ENCODE measurements around the gene GCA. TPM values are rescaled to one million over a fixed set of nuclear protein-coding genes. Genes with fewer than 3 reads are reported as not detected.

The GCA gene
- total RNA-seq, 1 donor from 2014 or later, result 7.4 TPM

DNA sequence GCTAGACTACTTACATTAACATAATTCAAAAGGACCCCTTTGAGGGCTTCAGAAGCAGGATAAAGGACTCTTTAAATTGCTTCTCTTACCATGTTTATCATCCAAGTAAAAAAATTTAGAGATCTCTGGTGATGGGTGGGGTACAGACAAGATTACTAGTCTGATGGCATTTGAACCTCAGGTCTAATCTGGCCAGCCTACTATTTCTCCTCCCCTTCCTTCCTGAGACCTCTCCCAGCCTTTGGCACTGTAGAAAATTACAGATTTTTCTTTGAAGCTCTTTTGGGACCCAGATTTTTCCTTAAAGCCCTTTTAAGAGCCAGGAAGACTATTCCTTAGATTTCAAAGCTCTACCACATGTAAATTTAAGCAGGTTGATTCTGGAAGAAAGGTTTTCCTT lies 28.9 kb downstream of the GCA start:
- H3K9me3 ChIP-seq (replicated peaks), result no peaks in the 10 kb centered on the region
- peaks cover 8% of the 10 kb centered on the region for H3K4me1 ChIP-seq
- no peak overlapping the region for H3K4me3 ChIP-seq
- intact Hi-C loops (cut with micrococcal nuclease), result no loop called here
- H3K27me3 ChIP-seq (ENCODE audit: low read depth), result no peaks in the 10 kb centered on the region
- TF ChIP-seq, protein P1, sequence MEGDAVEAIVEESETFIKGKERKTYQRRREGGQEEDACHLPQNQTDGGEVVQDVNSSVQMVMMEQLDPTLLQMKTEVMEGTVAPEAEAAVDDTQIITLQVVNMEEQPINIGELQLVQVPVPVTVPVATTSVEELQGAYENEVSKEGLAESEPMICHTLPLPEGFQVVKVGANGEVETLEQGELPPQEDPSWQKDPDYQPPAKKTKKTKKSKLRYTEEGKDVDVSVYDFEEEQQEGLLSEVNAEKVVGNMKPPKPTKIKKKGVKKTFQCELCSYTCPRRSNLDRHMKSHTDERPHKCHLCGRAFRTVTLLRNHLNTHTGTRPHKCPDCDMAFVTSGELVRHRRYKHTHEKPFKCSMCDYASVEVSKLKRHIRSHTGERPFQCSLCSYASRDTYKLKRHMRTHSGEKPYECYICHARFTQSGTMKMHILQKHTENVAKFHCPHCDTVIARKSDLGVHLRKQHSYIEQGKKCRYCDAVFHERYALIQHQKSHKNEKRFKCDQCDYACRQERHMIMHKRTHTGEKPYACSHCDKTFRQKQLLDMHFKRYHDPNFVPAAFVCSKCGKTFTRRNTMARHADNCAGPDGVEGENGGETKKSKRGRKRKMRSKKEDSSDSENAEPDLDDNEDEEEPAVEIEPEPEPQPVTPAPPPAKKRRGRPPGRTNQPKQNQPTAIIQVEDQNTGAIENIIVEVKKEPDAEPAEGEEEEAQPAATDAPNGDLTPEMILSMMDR (IDR thresholded peaks at IDR 0.05; ENCODE audit: borderline replicate concordance), result no peak
- DNase-seq, result no peak
- H3K36me3 ChIP-seq, result no peaks in the 10 kb centered on the region
- no peak overlapping the region for H3K27ac ChIP-seq (replicated peaks)

DNA sequence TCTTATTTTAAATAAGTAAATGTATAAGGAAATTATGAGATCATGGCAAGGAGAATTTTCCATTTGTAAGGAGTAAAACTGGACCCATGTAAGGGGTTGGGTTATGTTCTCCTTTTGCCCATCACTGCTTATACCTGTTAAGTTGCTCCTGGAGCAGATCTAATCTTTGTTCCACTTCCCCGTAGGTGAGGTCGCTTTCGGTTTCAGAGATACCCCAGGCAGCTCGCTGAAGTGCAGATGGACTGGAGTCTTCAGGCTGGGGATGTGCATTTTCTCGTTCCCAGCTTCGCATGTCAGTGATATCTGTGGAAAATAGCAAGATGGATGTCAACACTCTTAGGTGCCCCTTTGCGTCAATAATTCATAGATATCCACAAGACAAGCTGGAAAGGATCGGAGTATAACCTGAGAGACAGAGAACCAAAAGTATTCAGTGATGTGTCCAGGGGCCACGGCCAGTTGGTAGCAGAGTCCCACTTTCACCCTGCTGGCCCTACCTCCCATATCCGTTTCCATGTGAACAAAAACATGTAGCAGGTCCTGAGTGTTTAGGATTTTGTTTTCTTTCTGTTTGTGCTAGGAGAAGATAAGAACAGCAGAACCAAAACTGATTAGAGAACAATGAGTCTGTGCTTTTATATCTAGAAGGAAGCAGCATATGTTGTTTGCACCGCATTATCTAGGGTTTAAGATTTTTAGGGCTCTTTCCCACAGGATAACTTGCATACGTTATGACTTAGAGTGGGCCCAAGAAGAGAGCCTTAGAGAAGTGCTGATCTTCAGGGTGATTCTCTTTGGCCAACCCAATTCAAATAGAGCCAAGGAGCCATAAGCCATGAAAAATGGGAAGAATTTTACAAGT lies 36.0 kb downstream of the GCA start:
- H3K4me3 ChIP-seq, result peak overlapping the region; percentile 22

DNA sequence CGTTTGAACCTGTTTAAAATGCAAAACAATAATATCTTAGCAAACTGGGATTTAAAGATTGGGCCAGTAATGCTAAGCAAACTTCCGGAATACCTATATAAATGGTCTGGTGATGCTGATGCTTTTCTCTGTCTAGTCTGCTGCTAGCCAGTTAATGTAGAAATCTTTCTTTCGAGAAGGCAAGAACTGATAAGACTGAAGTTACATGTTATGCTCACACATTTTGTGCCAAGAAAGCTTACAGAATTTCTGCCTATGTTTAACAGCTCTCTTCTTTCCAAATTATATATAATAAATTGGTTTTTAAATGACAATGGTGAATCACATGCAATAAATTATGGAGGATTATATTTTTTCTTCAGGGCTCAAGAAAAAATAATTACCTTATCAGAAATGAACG lies 37.9 kb downstream of the GCA start:
- Histone ChIP-seq H3K36me3 (no peaks in the 10 kb centered on the region), H3K9me3 (replicated peaks) (no peaks in the 10 kb centered on the region), H3K4me1 (peaks cover 16% of the 10 kb centered on the region), H3K27ac (replicated peaks) (no peak overlapping the region), H3K4me3 (no peak overlapping the region), H3K27me3 (ENCODE audit: low read depth) (no peaks in the 10 kb centered on the region)
- TF ChIP-seq, protein P1 (IDR thresholded peaks at IDR 0.05; ENCODE audit: borderline replicate concordance), result no peak
- DNase-seq, result no peak
- intact Hi-C loops (cut with micrococcal nuclease), result no loop called here

More for the DNA sequence above, 36.0 kb downstream of the GCA start:
- DNase-seq, result no peak
- intact Hi-C loops (cut with micrococcal nuclease), result no loop called here
- Histone ChIP-seq H3K27ac (replicated peaks) (no peak overlapping the region), H3K4me1 (peaks cover 16% of the 10 kb centered on the region), H3K36me3 (no peaks in the 10 kb centered on the region), H3K9me3 (replicated peaks) (no peaks in the 10 kb centered on the region), H3K27me3 (ENCODE audit: low read depth) (no peaks in the 10 kb centered on the region)
- TF ChIP-seq, protein P1 (IDR thresholded peaks at IDR 0.05; ENCODE audit: borderline replicate concordance), result no peak

DNA sequence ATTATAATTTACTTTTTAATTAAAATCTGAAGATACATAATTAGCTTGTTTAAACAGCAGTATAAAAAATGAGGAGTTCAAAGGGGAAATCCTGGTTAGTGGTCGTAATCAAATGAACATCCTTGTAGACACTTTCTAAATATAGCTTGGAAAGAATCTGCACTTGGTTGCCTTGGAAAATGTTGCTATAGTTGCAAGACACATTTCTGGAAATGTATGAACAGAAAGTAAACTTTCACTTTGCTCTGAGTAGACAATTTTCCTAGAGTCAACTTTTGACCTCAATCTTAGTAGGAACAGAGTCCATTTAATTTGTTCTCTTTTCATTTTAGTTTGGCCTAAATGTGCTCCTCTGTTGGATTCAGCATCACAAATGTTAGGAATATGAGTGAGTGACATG lies 38.3 kb downstream of the GCA start:
- intact Hi-C loops (cut with micrococcal nuclease), result no loop called here
- no peaks in the 10 kb centered on the region for H3K9me3 ChIP-seq (replicated peaks)
- no peak overlapping the region for H3K4me3 ChIP-seq
- no peaks in the 10 kb centered on the region for H3K27me3 ChIP-seq (ENCODE audit: low read depth)
- H3K27ac ChIP-seq (replicated peaks), result no peak overlapping the region
- H3K4me1 ChIP-seq, result peaks cover 16% of the 10 kb centered on the region
- no peaks in the 10 kb centered on the region for H3K36me3 ChIP-seq
- DNase-seq, result no peak
- TF ChIP-seq, protein P1 (IDR thresholded peaks at IDR 0.05; ENCODE audit: borderline replicate concordance), result no peak

DNA sequence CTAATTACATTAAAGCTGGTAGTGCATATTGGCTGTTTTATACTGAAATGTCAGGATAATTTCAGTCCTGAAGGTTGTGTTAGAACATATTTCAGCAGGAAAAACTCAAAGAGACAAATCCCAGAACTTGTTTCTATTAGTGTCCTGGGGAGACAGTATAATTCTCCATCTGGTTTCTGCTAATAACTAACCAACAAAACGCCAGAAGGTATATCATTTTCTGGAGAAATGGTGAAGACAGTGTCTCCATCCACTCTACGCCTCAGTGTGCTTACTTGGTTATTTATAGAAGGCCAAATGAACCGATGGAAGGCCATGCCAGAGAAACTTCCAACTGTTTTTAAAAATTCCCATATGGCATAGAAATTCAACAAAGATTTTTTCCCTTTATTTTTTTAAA lies 41.6 kb downstream of the GCA start:
- Histone ChIP-seq H3K27ac (replicated peaks) (no peak overlapping the region), H3K27me3 (ENCODE audit: low read depth) (no peaks in the 10 kb centered on the region), H3K4me1 (peaks cover 16% of the 10 kb centered on the region), H3K36me3 (no peaks in the 10 kb centered on the region), H3K9me3 (replicated peaks) (no peaks in the 10 kb centered on the region), H3K4me3 (no peak overlapping the region)
- intact Hi-C loops (cut with micrococcal nuclease), result no loop called here
- TF ChIP-seq, protein P1 (IDR thresholded peaks at IDR 0.05; ENCODE audit: borderline replicate concordance), result no peak
- DNase-seq, result no peak
